Pancreas (tissue), 10 donors: ENCODE data around the gene LILRA5. TPM values are rescaled to one million over a fixed set of nuclear protein-coding genes. Genes with fewer than 3 reads are reported as not detected.
A peak's percentile ranks its signal among the peaks of the same experiment; 100 is the strongest.
"Not testable (repeated sequence)": the region's sequence is repeated elsewhere in the genome, so short reads cannot be mapped to it uniquely, and the experiment has no call there.

Experiments
- ATAC-seq, 4 donors: fragments of 200-7000 bp; cut with Tn5 transposase; one replicate each; pipeline versions ENCODE4 v1.8.0 to v1.9.1; 2020; ENCODE audit warnings: mild to moderate bottlenecking in 4 of 4, moderate library complexity in 4 of 4
- DNase-seq, 6 donors: peaks; one replicate each; pipeline ENCODE4 v3.0.0-alpha.2; 2020
- FAIRE-seq: peaks from 2 replicates; lab custom pipeline; 2012; peaks lifted over from hg19 to GRCh38; lab: Jason Lieb, UNC
- H3K27ac ChIP-seq, 4 donors: fragments of 200-600 bp; sonication (generic); 1 replicate in 3 of 4; 2 replicates in 1 of 4; pipeline versions ENCODE4 v1.5.0 to v1.8.0; 2020
- H3K27me3 ChIP-seq, 4 donors: fragments of 200-600 bp; one replicate each; pipeline ENCODE4 v1.8.0; 2021
- H3K36me3 ChIP-seq, 3 donors: fragments of 200-600 bp; sonication (generic) in 1 of 3; one replicate each; pipeline versions ENCODE4 v1.5.0 to v1.8.0; 2020 to 2021
- H3K4me1 ChIP-seq, 3 donors: fragments of 200-600 bp; one replicate each; pipeline ENCODE4 v1.8.0; 2021
- H3K4me3 ChIP-seq, 4 donors: fragments of 200-600 bp; sonication (generic) in 2 of 4; one replicate each; pipeline versions ENCODE4 v1.5.0 to v1.8.0; 2020 to 2021
- H3K9me3 ChIP-seq, 4 donors: fragments of 200-600 bp; one replicate each; pipeline ENCODE4 v1.8.0; 2021
- CTCF ChIP-seq, 4 donors: fragments of 200-600 bp; sonication (generic) in 3 of 4; IDR thresholded peaks; one replicate each; pipeline versions ENCODE4 v1.5.0 to v1.8.0; 2021; ENCODE audit warnings: antibody characterized with exemption in 4 of 4
- WGBS, 2 donors: extraction: QIAGEN DNeasy Blood & Tissue Kit; methylation state at CpG; one replicate each; pipeline ENCODE4 v1.1.7; 2013; 5-methylcytosine and 5-hydroxymethylcytosine counted together
- intact Hi-C, 3 donors: fragments of 100-400 bp; cut with DNase I; formaldehyde crosslinking; loops; one replicate each; pipeline versions ENCODE4 v1.11.1 to v1.14.2; 2022
- polyA plus RNA-seq, 2 donors: library from polyadenylated mRNA; stranded (reverse); fragments of 200-250 nt; gene quantifications; one replicate each; pipeline ENCODE4 v1.2.3, GENCODE V29; 2013
- total RNA-seq, 6 donors: library from RNA; stranded (reverse); fragmentation: NEBNext Ultra II Directional in 4 of 6; extraction: Animal tissue kit (Norgen Biotek cat#: 25700) in 4 of 6; gene quantifications; one replicate each; pipeline versions ENCODE4 v1.2.1 to v1.2.4, GENCODE V29; 2021 to 2023
- donor health status: healthy with polysubstance abuse.
- donor health status: DM: no; HTN: no; CAD: no; lungs with moderate emphysema.
- donor health status: DM: no; HTN: no; CAD: no.
- donor health status: control.
- donor health status: control.
- donor health status: Bipolar disorder and iron deficiency.
- donor health status: DM: yes; HTN: yes; CAD: no.
- donor health status: DM: no; HTN: no; CAD: no.
- donor health status: DM: no; HTN: no; CAD: no.
- donor health status: DM: yes; HTN: yes; CAD: no.

LILRA5 gene
- total and polyA plus RNA-seq, 8 donors, result 0.20 to 1.7 (median 0.51) TPM

GRCh38 chr19:54297759-54298305 lies 15.1 kb downstream of the LILRA5 start:
- no peaks in the 10 kb centered on the region for H3K9me3 ChIP-seq
- no peak overlapping the region for H3K27ac ChIP-seq
- TF ChIP-seq CTCF (IDR thresholded peaks at IDR 0.05), result no peak
- H3K36me3 ChIP-seq, result no peaks in the 10 kb centered on the region
- H3K4me3 ChIP-seq, result no peak overlapping the region
- intact Hi-C loops, result loop anchor here in 1 of 3 donors (2.0 kb wide), 1 partner anchor 279 kb away; no protein-coding TSS in a partner anchor
- no peaks in the 10 kb centered on the region for H3K4me1 ChIP-seq
- DNase-seq (no peak), FAIRE-seq (no peak), ATAC-seq (peak in 1 of 4 donors; percentile 22)
- no peaks in the 10 kb centered on the region for H3K27me3 ChIP-seq
- 21 to 32% methylated on average over 7 of the region's 7 CpGs for WGBS, 2 donors

- TF ChIP-seq CTCF (IDR thresholded peaks at IDR 0.05), result no peak
- whole genome bisulfite sequencing, 2 donors, result 68 to 69% methylated on average over 6 of the region's 6 CpGs
- no peak for ATAC-seq
- Histone ChIP-seq H3K36me3 (no peaks in the 10 kb centered on the region), H3K27me3 (peaks cover 0 to 3% (median 0%) of the 10 kb centered on the region in 4 donors), H3K4me1 (no peaks in the 10 kb centered on the region), H3K4me3 (no peak overlapping the region), H3K9me3 (no peaks in the 10 kb centered on the region), H3K27ac (no peak overlapping the region)
- DNase-seq, result no peak
- FAIRE-seq, result no peak
- intact Hi-C loops, result no loop called here
Observed at GRCh38 chr19:54294539-54294938, 18.4 kb downstream of the LILRA5 start.

GRCh38 chr19:54289160-54289559 lies 23.8 kb downstream of the LILRA5 start:
- FAIRE-seq, H3K36me3 ChIP-seq, H3K4me3 ChIP-seq, DNase-seq, intact Hi-C loops, ATAC-seq, H3K27ac ChIP-seq, H3K9me3 ChIP-seq, H3K4me1 ChIP-seq, H3K27me3 ChIP-seq: not testable (repeated sequence)
- 45 to 59% methylated on average over 8 of the region's 8 CpGs for WGBS, 2 donors

GRCh38 chr19:54287456-54287855 lies 25.5 kb downstream of the LILRA5 start:
- no peak for DNase-seq
- Histone ChIP-seq H3K27ac (no peak overlapping the region), H3K9me3 (no peaks in the 10 kb centered on the region), H3K4me3 (no peak overlapping the region), H3K36me3 (no peaks in the 10 kb centered on the region), H3K27me3 (peaks cover 0 to 3% (median 0%) of the 10 kb centered on the region in 4 donors), H3K4me1 (no peaks in the 10 kb centered on the region)
- TF ChIP-seq CTCF (IDR thresholded peaks at IDR 0.05), result no peak
- 47 to 59% methylated on average over 4 of the region's 4 CpGs for WGBS, 2 donors
- ATAC-seq, result no peak
- no peak for FAIRE-seq
- intact Hi-C loops, result no loop called here

- H3K4me1 ChIP-seq, H3K27ac ChIP-seq, DNase-seq, H3K27me3 ChIP-seq, intact Hi-C loops, ATAC-seq, H3K36me3 ChIP-seq, H3K9me3 ChIP-seq, FAIRE-seq, H3K4me3 ChIP-seq: not testable (repeated sequence)
- WGBS, 2 donors, result 45 to 51% methylated on average over 5 to 10 of the region's 10 CpGs
Observed at GRCh38 chr19:54286283-54286682, 26.7 kb downstream of the LILRA5 start.

- H3K27me3 ChIP-seq, H3K4me3 ChIP-seq, ATAC-seq, FAIRE-seq, intact Hi-C loops, H3K36me3 ChIP-seq, DNase-seq, H3K9me3 ChIP-seq, H3K4me1 ChIP-seq, H3K27ac ChIP-seq: not testable (repeated sequence)
- 52 to 64% methylated on average over 7 to 11 of the region's 12 CpGs for WGBS, 2 donors
Observed at GRCh38 chr19:54285427-54286056, 27.4 kb downstream of the LILRA5 start.
